Loucy (cell line): ENCODE results near the gene DPYSL3.

Experiments used
- H2AFZ ChIP-seq: fragments of 200-600 bp; sonication (generic); 2 replicates; pipeline ENCODE4 v1.6.0; 2016; ENCODE audit warnings: antibody characterized with exemption, mild to moderate bottlenecking, low read length, moderate library complexity
- H3F3A ChIP-seq: fragments of 200-600 bp; 2 replicates; pipeline ENCODE4 v1.6.0; 2016; ENCODE audit warnings: antibody characterized with exemption, low read depth, mild to moderate bottlenecking
- H3K27me3 ChIP-seq: fragments of 200-600 bp; sonication (generic); 2 replicates; pipeline ENCODE4 v1.6.1; 2014; ENCODE audit warnings: low read length, mild to moderate bottlenecking; ENCODE audit not compliant: insufficient read depth, poor library complexity, severe bottlenecking
- H3K36me3 ChIP-seq: fragments of 200-600 bp; sonication (generic); 2 replicates; pipeline ENCODE4 v1.6.1; 2016; ENCODE audit warnings: low read length; ENCODE audit not compliant: insufficient read depth
- H3K4me1 ChIP-seq: fragments of 200-600 bp; sonication (generic); 2 replicates; pipeline ENCODE4 v1.5.1; 2014; ENCODE audit warnings: low read length, mild to moderate bottlenecking; ENCODE audit not compliant: insufficient read depth, poor library complexity, severe bottlenecking
- H3K4me2 ChIP-seq: fragments of 200-600 bp; sonication (generic); 2 replicates; pipeline ENCODE4 v1.6.0; 2014; ENCODE audit warnings: antibody characterized with exemption, low read length, low read depth, mild to moderate bottlenecking; ENCODE audit not compliant: poor library complexity, severe bottlenecking
- H3K4me3 ChIP-seq: fragments of 200-600 bp; sonication (generic); 2 replicates; pipeline ENCODE4 v1.5.1; 2014; ENCODE audit warnings: low read length, mild to moderate bottlenecking, mixed read lengths; ENCODE audit not compliant: poor library complexity, severe bottlenecking
- H3K79me2 ChIP-seq: fragments of 200-600 bp; sonication (generic); 2 replicates; pipeline ENCODE4 v1.6.1; 2014; ENCODE audit warnings: low read length; ENCODE audit not compliant: insufficient read depth
- H3K9ac ChIP-seq: fragments of 200-600 bp; sonication (generic); 2 replicates; pipeline ENCODE4 v1.6.0; 2014; ENCODE audit warnings: mild to moderate bottlenecking, low read depth, low read length, moderate library complexity; ENCODE audit not compliant: poor library complexity, severe bottlenecking
- H3K9me2 ChIP-seq: fragments of 200-600 bp; sonication (generic); replicated peaks from 2 replicates; pipeline ENCODE4 v1.6.1; 2016; ENCODE audit warnings: low read depth, low read length, mixed read lengths
- H3K9me3 ChIP-seq: fragments of 200-600 bp; sonication (generic); 2 replicates; pipeline ENCODE4 v1.6.1; 2014; ENCODE audit warnings: mild to moderate bottlenecking, antibody characterized with exemption, low read length, low read depth; ENCODE audit not compliant: insufficient read depth
- H4K20me1 ChIP-seq: fragments of 200-600 bp; sonication (generic); 2 replicates; pipeline ENCODE4 v1.6.0; 2014; ENCODE audit warnings: antibody characterized with exemption, low read length, mild to moderate bottlenecking; ENCODE audit not compliant: insufficient read depth, poor library complexity, severe bottlenecking
- CTCF ChIP-seq: fragments of 200-600 bp; sonication (generic); conservative IDR thresholded peaks from 2 replicates; pipeline ENCODE4 v1.5.1; 2014; ENCODE audit warnings: mild to moderate bottlenecking, antibody characterized with exemption, low read length
- EZH2phosphoT487 ChIP-seq: fragments of 200-600 bp; IDR thresholded peaks from 2 replicates; pipeline ENCODE4 v1.6.1; 2018; ENCODE audit warnings: antibody characterized with exemption, mild to moderate bottlenecking, moderate library complexity, borderline replicate concordance

The DPYSL3 gene

GRCh38 chr5:147448766-147449165 is 61.1 kb downstream of the DPYSL3 start:
- TF ChIP-seq CTCF: no peak
- no peak for TF ChIP-seq EZH2phosphoT487
- Histone ChIP-seq H3F3A (no peaks in the 10 kb centered on the region), H3K9me2 (no peaks in the 10 kb centered on the region), H4K20me1 (no peaks in the 10 kb centered on the region), H3K9me3 (no peaks in the 10 kb centered on the region), H3K27me3 (no peaks in the 10 kb centered on the region), H3K36me3 (no peaks in the 10 kb centered on the region), H3K4me3 (no peak overlapping the region), H2AFZ (no peak overlapping the region), H3K9ac (no peak overlapping the region), H3K4me1 (no peaks in the 10 kb centered on the region), H3K79me2 (no peaks in the 10 kb centered on the region), H3K4me2 (no peak overlapping the region)

- no peaks in the 10 kb centered on the region for H3K79me2 ChIP-seq
- no peak overlapping the region for H2AFZ ChIP-seq
- no peaks in the 10 kb centered on the region for H3K4me1 ChIP-seq
- no peak overlapping the region for H3K4me2 ChIP-seq
- H3F3A ChIP-seq: no peaks in the 10 kb centered on the region
- H3K36me3 ChIP-seq: no peaks in the 10 kb centered on the region
- TF ChIP-seq EZH2phosphoT487 (no peak), CTCF (no peak)
- H3K9ac ChIP-seq: no peak overlapping the region
- H3K9me2 ChIP-seq: no peaks in the 10 kb centered on the region
- no peaks in the 10 kb centered on the region for H4K20me1 ChIP-seq
- H3K9me3 ChIP-seq: no peaks in the 10 kb centered on the region
- H3K27me3 ChIP-seq: no peaks in the 10 kb centered on the region
- H3K4me3 ChIP-seq: no peak overlapping the region
Observed at GRCh38 chr5:147446523-147446922, 63.3 kb downstream of the DPYSL3 start.

GRCh38 chr5:147445917-147446316 is 64.0 kb downstream of the DPYSL3 start:
- no peaks in the 10 kb centered on the region for H3F3A ChIP-seq

More at GRCh38 chr5:147445917-147446316, 64.0 kb downstream of the DPYSL3 start:
- Histone ChIP-seq H3K9me3 (no peaks in the 10 kb centered on the region), H3K36me3 (no peaks in the 10 kb centered on the region), H3K4me3 (no peak overlapping the region), H3K9me2 (no peaks in the 10 kb centered on the region), H2AFZ (no peak overlapping the region), H3K9ac (no peak overlapping the region), H3K79me2 (no peaks in the 10 kb centered on the region), H3K4me1 (no peaks in the 10 kb centered on the region), H3K4me2 (no peak overlapping the region), H3K27me3 (no peaks in the 10 kb centered on the region), H4K20me1 (no peaks in the 10 kb centered on the region)
- TF ChIP-seq EZH2phosphoT487 (no peak), CTCF (no peak)
